HG03565 (cell line): ENCODE data around the gene CYB561.
"Not testable (repeated sequence)": the region's sequence is repeated elsewhere in the genome, so short reads cannot be mapped to it uniquely, and the experiment has no call there.

Experiments
- ATAC-seq: cut with Tn5 transposase; IDR thresholded peaks from one replicate; pipeline ENCODE4 v1.9.1; 2021; ENCODE audit warnings: mild to moderate bottlenecking, moderate library complexity; ENCODE audit not compliant: unreplicated experiment

Gene CYB561

GRCh38 chr17:63479495-63480184 is 33.5 kb upstream of the CYB561 start:
- no peak for ATAC-seq

- ATAC-seq, result no peak
Measured at GRCh38 chr17:63478814-63479494, 32.8 kb upstream of the CYB561 start.

- no peak for ATAC-seq
Measured at GRCh38 chr17:63477480-63478440, 31.7 kb upstream of the CYB561 start.

- ATAC-seq, result no peak
Measured at GRCh38 chr17:63476854-63477479, 30.9 kb upstream of the CYB561 start, which contains the start of gene ACE. Gene ACE (plus strand): TSS chr17:63477061. CDS start chr17:63477095, 34 bp downstream.

- no peak for ATAC-seq
Measured at GRCh38 chr17:63476459-63476853, 30.4 kb upstream of the CYB561 start.

GRCh38 chr17:63475491-63476412 is 29.6 kb upstream of the CYB561 start:
- no peak for ATAC-seq

GRCh38 chr17:63474586-63475460 is 28.7 kb upstream of the CYB561 start:
- no peak for ATAC-seq

GRCh38 chr17:63474174-63474573 is 28.1 kb upstream of the CYB561 start:
- ATAC-seq, result no peak

- not testable (repeated sequence) for ATAC-seq
Measured at GRCh38 chr17:63468099-63468498, 22.0 kb upstream of the CYB561 start.

- ATAC-seq, result no peak
Measured at GRCh38 chr17:63464691-63465236, 18.7 kb upstream of the CYB561 start.

- no peak for ATAC-seq
Measured at GRCh38 chr17:63463771-63464170, 17.7 kb upstream of the CYB561 start.

GRCh38 chr17:63460018-63460417 is 13.9 kb upstream of the CYB561 start:
- no peak for ATAC-seq

- ATAC-seq, result no peak
Measured at GRCh38 chr17:63458478-63458877, 12.4 kb upstream of the CYB561 start.

GRCh38 chr17:63455417-63455816 is 9.3 kb upstream of the CYB561 start:
- no peak for ATAC-seq

GRCh38 chr17:63454915-63455314 is 8.8 kb upstream of the CYB561 start:
- no peak for ATAC-seq

- not testable (repeated sequence) for ATAC-seq
Measured at GRCh38 chr17:63454357-63454756, 8.3 kb upstream of the CYB561 start.

GRCh38 chr17:63452962-63453551 is 7.0 kb upstream of the CYB561 start:
- ATAC-seq, result no peak
